ENCODE data around the gene HELZ2.

GRCh38 chr20:63536241-63536977 lies 37.6 kb downstream of the HELZ2 start:
- TF ChIP-seq CTCF (IDR thresholded peaks at IDR 0.05): no peak
- no peak for TF ChIP-seq POLR2A (IDR thresholded peaks at IDR 0.05)
